HG03558 (cell line): ENCODE results near the gene GCNT2.
"Not testable (repeated sequence)": the region's sequence is repeated elsewhere in the genome, so short reads cannot be mapped to it uniquely, and the experiment has no call there.

Source experiments
- ATAC-seq: cut with Tn5 transposase; IDR thresholded peaks from one replicate; pipeline ENCODE4 v1.9.1; 2021; ENCODE audit warnings: moderate number of reproducible peaks; ENCODE audit not compliant: unreplicated experiment; ENCODE audit errors: extremely low read depth

GCNT2 gene

GRCh38 chr6:10513544-10513943 lies 7.6 kb upstream of the GCNT2 start:
- no peak for ATAC-seq

- ATAC-seq = no peak
Measured at GRCh38 chr6:10514049-10514780, 6.9 kb upstream of the GCNT2 start.

- ATAC-seq = no peak
Measured at GRCh38 chr6:10516953-10517352, 4.2 kb upstream of the GCNT2 start.

DNA sequence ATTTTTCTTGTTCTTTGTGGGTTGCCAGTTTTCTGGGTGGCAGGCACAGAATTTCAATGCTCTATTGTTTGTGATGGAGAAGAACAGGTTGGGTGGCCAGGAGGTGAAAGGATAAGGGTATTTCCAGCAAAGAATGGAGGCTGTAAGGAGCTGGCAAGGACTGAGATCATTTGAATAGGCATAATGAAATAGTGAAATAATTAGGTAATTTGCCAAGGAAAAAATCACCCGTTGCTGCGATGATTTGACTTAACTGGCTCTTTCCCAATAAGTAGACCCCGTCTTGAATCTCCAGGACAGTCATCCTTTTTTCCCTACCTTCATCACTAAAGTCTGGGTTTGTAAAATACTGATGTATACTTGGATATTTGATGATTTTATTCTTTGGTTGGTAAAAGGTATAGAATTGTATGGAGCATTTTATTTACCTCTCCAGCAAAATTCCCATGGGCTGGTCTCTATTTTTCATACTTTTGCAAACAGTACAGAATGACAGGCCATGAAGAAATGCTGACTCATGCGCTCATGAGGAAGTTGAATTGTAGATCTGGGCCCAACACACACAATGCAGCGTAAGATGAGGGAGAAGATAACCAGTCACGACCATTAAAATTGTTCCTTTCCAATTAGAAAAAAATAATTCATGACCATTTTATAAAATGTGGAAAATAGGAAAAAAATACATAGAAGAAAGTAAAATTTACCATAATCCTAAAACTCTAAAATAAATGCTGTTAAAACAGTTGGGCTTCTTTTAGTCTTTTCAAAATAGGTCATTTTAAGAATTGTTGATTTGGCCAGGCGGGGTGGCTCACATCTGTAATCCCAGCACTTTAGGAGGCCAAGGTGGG lies 2.4 kb upstream of the GCNT2 start:
- no peak for ATAC-seq

DNA sequence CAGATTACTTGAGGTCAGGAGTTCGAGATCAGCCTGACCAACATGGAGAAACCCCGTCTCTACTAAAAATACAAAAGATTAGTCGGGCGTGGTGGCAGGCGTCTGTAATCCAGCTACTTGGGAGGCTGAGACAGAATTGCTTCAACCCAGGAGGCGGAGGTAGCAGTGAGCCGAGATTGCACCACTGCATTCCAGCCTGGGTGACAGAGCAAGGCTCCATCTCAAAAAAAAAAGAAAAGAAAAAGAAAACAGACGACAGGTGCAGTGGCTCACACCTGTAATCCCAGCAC lies 1.8 kb upstream of the GCNT2 start:
- ATAC-seq = not testable (repeated sequence)

GRCh38 chr6:10520468-10520867 lies 683 bp upstream of the GCNT2 start:
- no peak for ATAC-seq

- ATAC-seq = no peak
Measured at GRCh38 chr6:10522929-10523573, 1.9 kb downstream of the GCNT2 start.

- no peak for ATAC-seq
Measured at GRCh38 chr6:10526156-10526555, 5.0 kb downstream of the GCNT2 start.

DNA sequence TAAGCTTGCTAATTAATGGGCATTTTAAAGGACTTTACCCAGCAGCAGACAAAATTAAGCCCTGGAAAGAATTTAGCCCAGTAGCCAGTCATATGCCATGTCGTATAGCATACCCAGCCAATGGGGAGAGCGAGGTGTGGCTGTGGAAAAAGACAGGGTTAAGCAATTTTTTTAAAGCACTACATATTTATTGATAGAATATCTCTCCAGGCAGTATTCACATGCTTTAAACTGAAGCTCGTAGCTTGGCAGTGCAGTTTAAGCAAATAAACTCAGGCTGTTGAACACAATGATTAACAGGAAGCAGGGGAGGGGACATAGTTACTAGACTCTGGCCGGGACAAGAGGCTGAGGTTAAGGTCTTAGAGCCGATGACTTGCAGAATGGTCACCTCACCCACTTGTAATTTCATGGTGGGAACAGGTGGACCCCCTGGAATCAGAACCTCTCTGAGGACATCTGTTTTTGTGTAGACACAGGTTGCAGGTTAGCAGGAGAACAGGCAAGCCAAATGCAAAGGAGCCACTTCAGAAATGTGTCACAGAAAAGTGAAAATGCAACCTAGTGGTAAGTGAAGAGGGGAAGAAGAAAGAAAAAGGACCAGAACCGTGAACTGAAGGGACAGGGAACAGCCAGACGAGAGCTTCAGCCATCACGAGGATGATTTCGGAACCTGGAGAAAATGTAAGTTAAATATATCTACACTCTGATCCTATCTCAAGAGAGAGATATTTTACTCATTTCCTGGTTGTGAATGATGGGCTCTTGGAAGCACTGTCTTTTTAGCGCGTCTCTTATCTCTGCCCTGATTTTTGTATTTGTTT lies 7.2 kb downstream of the GCNT2 start:
- ATAC-seq = peak; percentile 47

DNA sequence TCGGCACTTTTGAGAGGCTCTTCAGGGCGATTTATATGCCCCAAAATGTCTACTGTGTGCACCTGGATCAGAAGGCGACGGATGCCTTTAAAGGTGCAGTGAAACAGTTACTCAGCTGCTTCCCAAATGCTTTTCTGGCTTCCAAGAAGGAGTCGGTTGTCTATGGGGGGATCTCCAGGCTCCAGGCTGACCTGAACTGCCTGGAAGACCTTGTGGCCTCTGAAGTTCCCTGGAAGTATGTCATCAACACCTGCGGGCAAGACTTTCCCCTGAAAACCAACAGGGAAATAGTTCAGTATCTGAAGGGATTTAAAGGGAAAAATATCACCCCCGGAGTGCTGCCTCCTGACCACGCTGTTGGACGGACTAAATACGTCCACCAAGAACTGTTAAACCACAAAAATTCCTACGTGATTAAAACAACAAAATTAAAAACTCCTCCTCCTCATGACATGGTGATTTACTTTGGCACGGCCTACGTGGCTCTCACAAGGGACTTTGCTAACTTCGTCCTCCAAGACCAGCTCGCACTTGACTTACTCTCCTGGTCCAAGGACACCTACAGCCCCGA lies 8.2 kb downstream of the GCNT2 start:
- ATAC-seq = no peak

DNA sequence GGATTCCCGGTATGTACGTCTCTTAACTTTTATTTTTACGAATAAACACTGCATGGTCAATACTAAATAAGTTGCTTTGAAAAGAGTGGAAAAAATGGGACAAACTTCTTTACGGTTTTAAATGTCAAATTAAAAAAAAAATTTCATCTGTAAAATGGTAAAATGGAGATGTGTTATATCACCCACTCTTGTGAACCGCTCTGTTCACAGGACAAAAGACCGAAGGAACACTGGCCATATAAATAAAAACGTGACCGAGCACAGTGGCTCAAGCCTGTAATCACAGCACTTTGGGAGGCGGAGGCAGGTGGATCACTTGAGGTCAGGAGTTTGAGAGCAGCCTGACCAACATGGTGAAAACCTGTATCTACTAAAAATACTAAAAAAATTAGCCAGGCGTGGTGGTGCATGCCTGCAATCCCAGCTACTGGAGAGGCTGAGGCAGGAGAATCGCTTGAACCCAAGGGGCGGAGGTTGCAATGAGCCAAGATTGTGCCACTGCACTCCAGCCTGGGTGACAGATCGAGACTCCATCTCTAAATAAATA lies 8.8 kb downstream of the GCNT2 start:
- not testable (repeated sequence) for ATAC-seq

DNA sequence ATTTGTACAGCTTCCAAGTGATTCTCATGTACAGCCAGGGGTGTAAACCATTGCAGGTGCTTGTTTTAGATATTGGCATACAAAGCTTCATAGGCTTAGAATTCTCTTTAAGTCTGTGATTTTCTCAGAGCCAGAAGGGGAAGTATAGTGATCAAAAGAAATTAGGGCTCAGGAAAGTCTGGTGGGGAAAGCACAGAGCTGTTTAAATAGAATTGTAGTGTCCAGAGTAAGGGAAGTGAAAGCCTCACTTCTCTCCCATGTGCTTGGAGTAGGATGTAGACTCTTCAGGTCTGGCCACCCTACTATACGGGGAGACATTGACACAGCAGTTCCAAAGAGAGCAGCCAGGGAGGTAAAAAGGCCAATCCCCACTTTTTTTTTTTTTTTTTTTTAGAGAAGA lies 10.4 kb downstream of the GCNT2 start:
- no peak for ATAC-seq

DNA sequence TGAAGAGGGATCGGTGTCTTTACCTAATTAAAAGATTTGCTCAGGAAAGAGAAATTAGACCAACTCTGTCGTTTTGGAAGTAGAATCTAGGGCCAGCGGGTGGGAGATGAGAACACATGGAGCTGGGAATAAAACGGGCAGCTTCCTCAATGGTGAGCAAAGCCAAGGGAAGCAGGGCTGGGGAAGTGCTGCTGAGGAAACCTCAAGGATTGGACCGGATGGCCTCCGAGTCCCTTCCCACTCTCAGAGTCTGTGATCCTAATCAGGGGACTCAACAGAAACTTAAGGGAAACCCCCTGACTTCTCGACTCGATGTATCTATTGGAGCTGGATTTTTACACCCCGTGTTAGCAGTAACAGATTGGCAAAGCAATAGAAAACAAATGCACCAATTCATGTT lies 10.8 kb downstream of the GCNT2 start:
- no peak for ATAC-seq

DNA sequence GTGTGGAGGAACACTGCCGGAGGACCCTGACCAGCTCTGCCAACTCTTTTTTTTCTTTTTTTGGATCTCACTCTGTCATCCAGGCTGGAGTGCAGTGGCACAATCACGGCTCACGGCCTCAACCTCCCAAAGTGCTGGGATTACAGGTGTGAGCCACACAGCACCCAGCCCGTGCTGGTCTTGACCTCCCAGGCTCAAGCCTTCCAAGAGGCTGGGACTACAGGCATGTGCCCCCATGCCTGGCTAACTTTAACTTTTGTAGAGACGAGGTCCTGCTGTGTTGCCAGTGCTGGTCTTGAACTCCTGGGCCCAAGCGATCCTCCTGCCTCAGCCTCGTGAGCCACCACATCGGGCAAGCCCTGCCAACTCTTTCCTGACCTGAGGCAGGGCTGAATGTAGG lies 11.2 kb downstream of the GCNT2 start:
- no peak for ATAC-seq

DNA sequence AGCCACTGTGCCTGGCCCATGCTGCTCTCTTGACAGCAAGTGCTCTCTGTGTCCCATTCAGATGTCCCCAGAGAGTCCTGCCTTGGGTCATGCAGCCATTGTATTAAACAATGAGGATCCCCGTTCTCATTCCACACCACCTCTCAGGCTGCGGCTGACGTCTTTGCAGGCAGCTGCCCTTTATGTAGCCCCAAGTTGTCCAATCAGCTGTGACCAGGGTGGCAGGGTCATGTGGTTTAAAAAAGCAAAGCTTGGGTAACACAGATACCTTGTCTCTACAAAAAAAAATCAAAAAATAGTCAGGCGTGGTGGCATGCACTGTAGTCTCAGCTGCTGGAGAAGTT lies 13.2 kb downstream of the GCNT2 start:
- peak; percentile 5 for ATAC-seq

DNA sequence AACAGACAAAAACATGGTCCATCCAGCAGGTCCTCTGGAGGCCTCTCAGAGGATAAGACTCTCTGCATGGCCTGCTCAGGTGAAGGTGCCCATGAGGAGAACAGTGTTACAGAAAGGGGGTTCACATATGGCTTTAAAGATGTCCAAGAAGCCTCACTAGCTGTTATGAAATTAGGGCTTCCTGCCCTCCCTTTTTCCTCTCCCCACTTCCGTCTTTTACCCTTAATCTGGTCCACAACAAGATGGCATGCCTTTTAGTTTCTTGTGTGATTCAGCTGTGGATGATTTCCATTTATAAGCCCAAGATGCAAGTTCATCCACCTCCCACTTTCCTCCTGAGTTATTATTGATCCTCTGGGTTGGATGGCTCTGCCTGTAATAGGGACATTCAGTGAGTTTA lies 14.0 kb downstream of the GCNT2 start:
- no peak for ATAC-seq

- no peak for ATAC-seq
Measured at GRCh38 chr6:10537726-10538125, 16.6 kb downstream of the GCNT2 start.

DNA sequence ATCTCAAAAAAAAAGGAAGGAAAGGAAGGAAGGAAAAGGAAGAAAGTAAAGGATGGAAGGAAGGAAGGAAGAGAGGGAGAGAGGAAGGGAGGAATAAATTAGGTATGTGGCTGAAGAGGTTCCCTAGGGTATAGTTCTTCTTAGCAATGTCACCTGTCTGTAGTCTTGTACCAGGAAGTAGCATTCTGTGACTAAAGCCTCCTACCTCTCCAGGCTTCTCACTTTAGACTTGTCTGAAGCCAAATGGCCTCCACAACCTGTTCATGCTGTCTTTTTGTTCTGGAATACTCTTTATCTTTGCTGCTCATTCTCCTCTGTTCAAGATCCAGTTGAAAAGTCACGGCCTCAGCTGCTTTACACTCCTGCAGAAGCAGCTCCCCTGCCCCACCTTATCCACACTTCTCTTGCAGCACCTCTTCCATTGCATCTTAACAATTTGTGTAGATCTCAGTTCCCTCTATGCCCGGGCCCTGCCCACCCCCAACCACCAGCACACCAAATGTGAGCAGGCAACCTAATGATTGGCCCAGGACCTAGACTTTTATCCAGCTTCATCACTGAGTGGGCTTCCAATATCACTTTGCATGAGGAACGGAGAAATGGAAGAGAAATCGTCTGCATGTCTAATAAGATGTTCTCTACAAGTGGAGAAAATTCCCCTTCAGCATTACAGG lies 19.1 kb downstream of the GCNT2 start:
- ATAC-seq = no peak

DNA sequence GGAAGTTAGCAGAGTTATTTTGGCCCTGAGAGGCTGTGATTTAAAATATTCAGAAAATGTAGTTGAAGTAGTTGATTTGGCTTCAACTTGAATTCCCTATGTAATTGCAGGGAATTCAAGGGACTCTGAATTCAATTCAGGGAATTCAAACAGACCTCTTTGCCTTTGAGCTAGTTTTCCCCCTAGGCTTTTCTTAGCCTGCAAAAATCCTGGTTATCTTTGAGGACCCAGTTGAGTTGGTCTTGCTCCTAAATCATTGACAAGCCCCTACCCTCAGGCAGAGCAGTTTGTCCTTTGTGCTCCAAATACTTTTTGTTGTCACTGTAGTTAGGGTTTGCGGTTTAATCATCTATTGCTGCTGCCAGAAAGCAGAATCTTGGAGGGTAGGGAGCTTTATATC lies 20.4 kb downstream of the GCNT2 start:
- ATAC-seq = no peak

DNA sequence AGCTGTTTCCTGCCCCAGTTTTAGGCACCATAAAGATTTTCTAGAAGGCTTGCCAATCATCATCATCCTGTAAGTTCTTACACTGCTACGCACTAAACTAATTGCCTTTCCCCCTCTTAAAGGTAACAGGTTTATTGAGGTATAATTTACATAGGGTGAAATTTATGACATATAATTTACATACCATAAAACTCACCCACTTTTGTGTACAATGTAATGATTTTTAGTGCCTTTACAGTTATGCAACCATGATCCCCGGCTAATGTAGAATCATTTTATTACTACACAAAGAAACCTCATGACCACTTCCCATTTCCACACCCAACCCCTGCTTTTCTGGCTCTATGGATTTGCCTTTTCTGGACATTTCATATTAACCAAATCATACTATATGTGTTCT lies 21.1 kb downstream of the GCNT2 start:
- no peak for ATAC-seq
